HG03575 (cell line): ENCODE data around the gene PRDX1.
"Not testable (repeated sequence)": the region's sequence is repeated elsewhere in the genome, so short reads cannot be mapped to it uniquely, and the experiment has no call there.

ENCODE experiments used
- ATAC-seq: cut with Tn5 transposase; IDR thresholded peaks from one replicate; pipeline ENCODE4 v1.9.1; 2021; ENCODE audit not compliant: unreplicated experiment, insufficient number of reproducible peaks, low FRiP score; ENCODE audit errors: extremely low read depth

Gene PRDX1

DNA sequence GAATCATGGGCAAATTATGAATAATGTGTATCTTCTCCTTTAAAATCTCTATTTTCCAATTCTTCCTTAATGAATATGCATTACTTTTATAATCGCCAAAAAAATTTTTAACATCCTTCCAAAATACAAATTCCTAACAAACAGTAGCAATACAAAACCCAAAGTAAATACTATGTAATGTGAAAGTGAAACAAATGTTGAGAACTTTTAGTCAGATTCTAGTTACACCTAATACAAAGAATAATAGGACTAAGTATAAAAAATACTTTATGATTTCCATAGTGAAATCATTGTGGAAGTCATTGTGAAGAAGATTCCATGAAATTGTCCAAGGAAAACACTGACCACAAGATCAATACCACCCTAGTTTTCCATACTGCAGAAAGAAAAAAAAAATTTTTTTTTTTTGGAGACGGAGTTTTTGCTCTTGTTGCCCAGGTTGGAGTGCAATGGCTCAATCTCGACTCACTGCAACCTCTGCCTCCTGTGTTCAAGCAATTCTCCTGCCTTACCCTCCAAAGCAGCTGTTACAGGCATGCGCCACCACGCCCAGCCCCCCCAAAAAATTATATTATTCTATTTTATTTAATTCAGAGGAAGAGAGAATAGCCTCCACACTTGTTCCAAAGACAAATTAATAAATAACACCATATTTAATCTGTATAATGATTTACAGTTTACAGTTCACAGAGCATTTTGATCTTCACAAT lies 42.5 kb downstream of the PRDX1 start:
- ATAC-seq = no peak

DNA sequence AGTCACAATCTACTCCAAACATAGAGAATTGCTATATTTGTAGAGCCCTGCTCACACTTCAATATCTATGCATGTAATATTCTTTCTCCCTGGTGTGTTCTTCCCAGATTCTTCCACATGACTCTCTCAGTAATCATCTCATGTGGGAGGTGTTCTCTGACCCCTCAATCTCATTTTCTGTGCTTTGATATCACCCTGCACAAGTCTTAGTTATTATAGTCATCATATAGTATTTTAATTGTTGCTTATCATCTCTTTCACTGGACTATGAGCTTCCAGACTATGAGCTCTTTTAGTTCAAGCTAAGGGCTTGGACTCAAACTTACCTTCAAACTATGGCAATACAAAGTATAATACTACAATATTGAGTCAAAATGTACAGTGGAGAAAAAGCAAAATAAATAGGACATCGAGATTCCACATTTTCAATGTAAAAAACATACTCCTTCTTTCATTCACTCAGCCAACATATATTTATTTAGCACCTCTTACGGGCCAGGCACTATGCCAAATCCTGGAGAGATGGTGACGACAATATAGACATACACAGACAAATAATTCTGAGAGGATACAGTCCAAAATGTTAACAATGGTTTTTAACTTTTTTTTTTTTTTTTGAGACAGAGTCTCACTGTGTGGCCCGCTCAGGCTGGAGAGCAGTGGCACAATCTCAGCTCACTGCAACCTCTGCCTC lies 43.4 kb downstream of the PRDX1 start:
- no peak for ATAC-seq

GRCh38 chr1:45477646-45478045 lies 44.0 kb downstream of the PRDX1 start:
- no peak for ATAC-seq

- ATAC-seq = not testable (repeated sequence)
These were observed 47.5 kb downstream of the PRDX1 start for GRCh38 chr1:45474194-45474593.

DNA sequence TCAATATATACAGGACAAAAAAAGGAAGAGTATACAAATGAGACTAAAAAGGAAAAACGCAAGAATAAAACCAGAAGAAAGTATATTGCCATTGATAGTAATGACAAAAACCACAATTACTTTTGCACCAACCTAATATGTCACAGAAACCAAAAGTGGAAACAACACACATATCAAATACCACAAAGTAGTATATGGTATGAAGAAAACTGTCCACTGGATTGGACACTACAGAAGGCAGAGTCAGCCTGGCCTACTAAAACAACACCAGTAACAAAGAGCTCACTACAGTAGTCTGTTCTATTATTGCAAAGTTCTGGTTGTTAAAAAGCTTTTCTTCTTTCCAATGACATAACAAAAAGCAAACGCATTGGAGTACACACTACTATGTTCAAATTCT lies 48.4 kb downstream of the PRDX1 start:
- ATAC-seq = no peak

DNA sequence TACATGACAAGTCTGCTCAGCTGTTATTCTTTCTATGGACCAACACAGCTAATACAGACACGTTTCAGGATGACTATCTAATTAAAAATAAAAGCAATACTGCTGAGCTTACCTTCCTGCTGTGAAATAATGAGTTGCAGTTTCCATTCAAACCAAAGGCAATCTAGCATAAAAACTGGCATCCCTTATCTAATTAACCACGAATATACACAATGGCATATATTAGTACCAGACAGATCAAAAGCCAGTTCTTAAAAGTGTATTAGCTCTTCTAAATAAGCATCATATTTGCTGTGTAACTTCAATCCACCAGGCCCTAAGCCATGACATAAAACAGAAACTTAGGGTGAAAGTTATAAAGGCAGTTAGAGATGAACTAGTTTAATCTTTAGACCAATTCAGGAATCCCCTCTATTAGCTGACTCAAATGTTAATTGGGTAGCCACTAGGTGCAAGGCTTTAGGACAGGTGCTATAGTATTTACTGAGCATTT lies 51.3 kb downstream of the PRDX1 start:
- no peak for ATAC-seq

GRCh38 chr1:45467353-45467752 lies 54.3 kb downstream of the PRDX1 start:
- not testable (repeated sequence) for ATAC-seq

DNA sequence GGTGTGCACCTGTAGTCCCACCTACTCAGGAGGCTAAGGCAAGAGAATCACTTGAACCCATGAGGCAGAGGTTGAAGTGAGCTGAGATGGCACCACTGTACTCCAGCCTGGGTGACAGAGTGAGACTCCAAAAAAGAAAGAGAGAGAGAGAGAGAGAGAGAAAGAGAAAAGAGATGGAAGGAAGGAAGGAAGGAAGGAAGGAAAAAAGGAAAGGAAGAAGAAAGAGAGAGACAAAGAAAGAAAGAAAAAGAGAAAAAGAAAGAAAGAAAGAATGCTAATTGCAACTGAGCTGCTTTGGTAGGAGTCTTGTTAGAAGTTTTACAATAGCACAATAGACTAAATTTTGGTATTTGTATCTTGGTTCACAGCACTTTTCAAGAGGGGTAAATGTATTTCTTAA lies 56.4 kb downstream of the PRDX1 start:
- no peak for ATAC-seq
